Tibial nerve (tissue), 4 donors: ENCODE data around the gene APLP2. TPM values are rescaled to one million over a fixed set of nuclear protein-coding genes. Genes with fewer than 3 reads are reported as not detected.
A peak's percentile ranks its signal among the peaks of the same experiment; 100 is the strongest.

ENCODE experiments used
- DNase-seq, 2 donors: peaks; one replicate each; pipeline ENCODE4 v3.0.0-alpha.2; 2019; ENCODE audit warnings: low spot score in 2 of 2
- H3K27ac ChIP-seq, 4 donors: fragments of 200-600 bp; sonication (generic) in 3 of 4; one replicate each; pipeline ENCODE4 v1.5.1; 2017 to 2019; ENCODE audit warnings: mild to moderate bottlenecking in 1 of 4
- H3K27me3 ChIP-seq, 2 donors: fragments of 200-600 bp; sonication (generic) in 1 of 2; one replicate each; pipeline versions ENCODE4 v1.5.1 to v1.6.0; 2017 to 2019
- H3K36me3 ChIP-seq, 3 donors: fragments of 200-600 bp; sonication (generic); one replicate each; pipeline ENCODE4 v1.5.1; 2018 to 2019
- H3K4me1 ChIP-seq, 4 donors: fragments of 200-600 bp; sonication (generic) in 3 of 4; one replicate each; pipeline ENCODE4 v1.5.1; 2017 to 2019
- H3K4me3 ChIP-seq, 4 donors: fragments of 200-600 bp; sonication (generic) in 3 of 4; one replicate each; pipeline ENCODE4 v1.5.1; 2017 to 2019; ENCODE audit warnings: mild to moderate bottlenecking in 1 of 4, moderate library complexity in 1 of 4
- H3K9me3 ChIP-seq, 4 donors: fragments of 200-600 bp; sonication (generic) in 3 of 4; one replicate each; pipeline ENCODE4 v1.5.1; 2017 to 2019
- CTCF ChIP-seq, 5 experiments: fragments of 200-600 bp in 3 of 5; fragments of 450-650 bp in 2 of 5; sonication (generic) in 3 of 5; IDR thresholded peaks; one replicate each; pipeline ENCODE4 v1.5.1; 2016 to 2019; ENCODE audit warnings: antibody characterized with exemption in 5 of 5, mild to moderate bottlenecking in 3 of 5, moderate library complexity in 2 of 5
- EP300 ChIP-seq, 2 donors: sonication (generic); formaldehyde crosslinking; IDR thresholded peaks; one replicate each; pipeline ENCODE4 v1.6.1; 2017; ENCODE audit warnings: antibody characterized with exemption in 2 of 2, mild to moderate bottlenecking in 1 of 2
- POLR2A ChIP-seq, 2 donors: fragments of 450-650 bp; IDR thresholded peaks; one replicate each; pipeline ENCODE4 v1.6.1; 2017; ENCODE audit warnings: antibody characterized with exemption in 2 of 2, mild to moderate bottlenecking in 2 of 2, moderate library complexity in 2 of 2
- WGBS, 2 donors: methylation state at CpG; one replicate each; pipeline ENCODE4 v1.1.5; 2018; 5-methylcytosine and 5-hydroxymethylcytosine counted together
- total RNA-seq, 4 donors: library from RNA; depleted of rRNA; stranded (reverse); fragments of >200 nt; gene quantifications; one replicate each; pipeline ENCODE4 v1.1.0, GENCODE V29; 2016

The APLP2 gene
- total RNA-seq, 4 donors from 2014 or later: 200 to 229 (median 212) TPM

DNA sequence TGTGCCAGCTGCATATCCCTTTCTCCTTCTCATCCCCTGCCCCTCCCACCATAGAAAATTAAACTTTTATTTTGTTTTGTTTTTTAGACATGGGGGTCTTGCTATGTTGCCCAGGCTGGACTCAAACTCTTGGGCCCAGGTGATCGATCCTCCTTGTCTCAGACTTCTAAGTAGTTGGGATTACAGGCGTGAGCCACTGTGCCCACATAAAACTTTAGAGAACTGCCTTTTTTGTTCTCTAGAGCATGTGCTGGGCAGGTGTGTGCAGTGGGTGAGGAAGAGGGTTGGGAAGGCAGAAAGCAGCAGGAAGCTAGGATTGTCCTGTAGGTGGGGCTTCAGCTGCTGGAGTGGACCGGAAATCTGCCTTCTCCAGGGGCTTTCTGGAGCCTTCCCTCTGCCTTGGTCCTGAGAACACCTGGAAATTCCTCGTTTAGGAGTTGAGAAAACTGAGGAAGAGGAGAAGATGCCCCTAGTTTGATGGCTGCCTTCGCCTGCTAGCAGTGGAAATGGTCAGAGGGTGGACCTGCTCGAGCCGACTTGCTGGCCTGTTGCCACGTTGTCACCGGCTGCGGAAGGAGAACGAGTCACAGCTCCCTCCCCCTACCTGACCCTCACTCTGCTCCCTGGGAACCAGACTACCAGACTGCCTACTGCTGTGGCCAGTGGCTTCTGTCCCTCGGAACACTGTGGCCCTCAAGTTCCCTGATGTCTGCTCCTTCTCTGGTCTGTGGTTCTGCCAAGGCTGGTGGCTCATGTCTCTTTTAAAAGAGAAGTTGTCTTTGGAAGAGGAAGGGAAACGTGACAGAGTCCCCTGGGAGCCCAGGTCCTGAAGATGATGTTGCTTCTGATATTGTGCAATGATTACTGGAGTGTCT lies 93.9 kb downstream of the APLP2 start:
- DNase-seq: no peak
- peaks cover 0 to 14% (median 6%) of the 10 kb centered on the region in 4 donors for H3K4me1 ChIP-seq
- no peaks in the 10 kb centered on the region for H3K9me3 ChIP-seq
- TF ChIP-seq CTCF (IDR thresholded peaks at IDR 0.05) (no peak), POLR2A (IDR thresholded peaks at IDR 0.05) (no peak), EP300 (IDR thresholded peaks at IDR 0.05) (peak in 1 of 2 donors; percentile 38)
- H3K27ac ChIP-seq: peak overlapping the region in 1 of 4 donors; percentile 53
- H3K27me3 ChIP-seq: peaks cover 0 to 55% of the 10 kb centered on the region in 2 donors
- no peaks in the 10 kb centered on the region for H3K36me3 ChIP-seq
- no peak overlapping the region for H3K4me3 ChIP-seq
- WGBS, 2 donors: 54 to 58% methylated on average over 13 of the region's 13 CpGs

DNA sequence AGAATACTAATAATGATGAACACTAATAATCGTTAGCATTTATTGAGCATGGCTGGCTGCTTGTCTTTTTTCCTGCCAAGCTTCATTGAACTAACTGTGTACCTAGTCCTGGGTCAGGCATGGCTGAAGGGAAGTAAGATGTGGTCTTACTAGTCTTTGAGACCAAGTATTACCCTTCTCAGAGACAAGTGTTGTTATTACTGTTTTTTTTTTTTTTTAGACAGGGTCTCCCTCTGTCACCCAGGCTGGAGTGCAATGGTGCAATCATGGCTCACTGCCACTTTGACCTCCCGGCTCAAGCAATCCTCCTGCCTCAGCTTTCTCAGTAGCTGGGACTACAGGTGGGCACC lies 94.5 kb downstream of the APLP2 start:
- H3K27ac ChIP-seq: peak overlapping the region in 1 of 4 donors; percentile 53
- H3K4me1 ChIP-seq: peaks cover 0 to 13% (median 6%) of the 10 kb centered on the region in 4 donors
- H3K9me3 ChIP-seq: no peaks in the 10 kb centered on the region
- 75 to 76% methylated on average over 2 of the region's 2 CpGs for WGBS, 2 donors
- H3K4me3 ChIP-seq: no peak overlapping the region
- H3K36me3 ChIP-seq: no peaks in the 10 kb centered on the region
- TF ChIP-seq POLR2A (IDR thresholded peaks at IDR 0.05): no peak
- no peak for TF ChIP-seq CTCF (IDR thresholded peaks at IDR 0.05)
- TF ChIP-seq EP300 (IDR thresholded peaks at IDR 0.05): no peak
- peaks cover 0 to 49% of the 10 kb centered on the region in 2 donors for H3K27me3 ChIP-seq
- no peak for DNase-seq

DNA sequence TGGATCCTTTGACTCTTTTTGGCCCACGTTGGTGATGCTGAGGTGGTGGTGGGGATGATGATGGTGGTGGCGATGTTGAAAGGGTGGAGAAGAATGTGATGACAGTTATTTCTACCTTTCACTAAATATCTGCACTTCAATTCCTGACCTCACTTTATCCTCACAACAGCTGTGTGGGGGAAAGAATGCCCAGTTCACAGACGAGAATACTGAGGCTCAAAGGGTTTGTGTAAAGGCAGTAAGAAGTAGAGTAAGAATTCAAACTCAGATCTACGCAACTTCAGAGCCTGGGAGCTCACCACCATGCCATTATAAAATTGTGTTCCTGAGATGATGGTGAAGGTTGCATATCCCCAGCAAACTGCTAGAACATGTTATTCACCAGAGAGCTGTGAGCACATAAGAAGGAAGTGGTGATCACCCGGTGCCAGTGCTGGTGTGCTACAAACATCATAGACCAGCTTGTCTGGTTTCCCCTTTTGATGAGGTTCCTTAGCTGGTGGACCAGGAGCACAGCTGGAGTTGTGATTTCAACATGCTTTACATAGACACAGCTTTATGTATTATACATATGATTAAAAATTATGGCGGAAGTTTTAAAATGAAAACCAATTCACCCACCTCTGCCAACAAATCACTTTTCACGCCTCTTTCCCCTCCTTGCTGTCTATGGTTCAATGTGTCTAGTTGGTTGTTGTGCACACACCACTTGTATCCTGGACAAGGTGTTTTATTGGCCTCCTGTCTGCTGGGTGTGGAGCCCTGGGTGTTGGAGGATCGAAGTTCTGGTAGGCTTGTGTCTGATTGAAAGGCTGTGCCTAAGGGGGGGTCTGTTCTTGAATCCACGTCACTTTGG lies 96.1 kb downstream of the APLP2 start:
- Histone ChIP-seq H3K4me3 (no peak overlapping the region), H3K27me3 (peaks cover 0 to 34% of the 10 kb centered on the region in 2 donors), H3K9me3 (no peaks in the 10 kb centered on the region), H3K27ac (peak overlapping the region in 2 of 4 donors; percentile 40 to 43), H3K4me1 (no peaks in the 10 kb centered on the region), H3K36me3 (no peaks in the 10 kb centered on the region)
- 84 to 86% methylated on average over 9 of the region's 9 CpGs for WGBS, 2 donors
- DNase-seq: no peak
- peak in 1 of 2 donors; percentile 33 for TF ChIP-seq EP300 (IDR thresholded peaks at IDR 0.05)
- TF ChIP-seq CTCF (IDR thresholded peaks at IDR 0.05): no peak
- TF ChIP-seq POLR2A (IDR thresholded peaks at IDR 0.05): no peak

DNA sequence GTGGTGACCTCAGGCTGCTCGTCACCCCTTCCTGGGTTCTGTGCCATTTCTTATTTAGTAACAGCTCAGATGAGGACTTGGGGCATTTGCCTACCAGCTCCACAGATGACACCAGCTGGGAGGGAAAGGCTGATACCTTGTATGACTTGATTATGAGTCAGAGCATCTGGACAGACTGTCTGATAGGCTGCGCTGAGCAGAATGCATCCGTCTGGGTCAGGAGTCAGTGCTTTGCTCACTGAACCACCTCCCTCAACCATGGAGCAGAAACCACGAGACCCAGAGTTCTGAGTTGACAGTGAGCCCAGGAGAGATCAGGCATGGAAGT lies 96.7 kb downstream of the APLP2 start:
- no peak for DNase-seq
- 70 to 80% methylated on average over 4 of the region's 4 CpGs for WGBS, 2 donors

More for the DNA sequence above, 96.7 kb downstream of the APLP2 start:
- no peaks in the 10 kb centered on the region for H3K4me1 ChIP-seq
- TF ChIP-seq POLR2A (IDR thresholded peaks at IDR 0.05): no peak
- TF ChIP-seq CTCF (IDR thresholded peaks at IDR 0.05): no peak
- TF ChIP-seq EP300 (IDR thresholded peaks at IDR 0.05): no peak
- H3K36me3 ChIP-seq: no peaks in the 10 kb centered on the region
- H3K9me3 ChIP-seq: no peaks in the 10 kb centered on the region
- H3K27me3 ChIP-seq: peaks cover 0 to 29% of the 10 kb centered on the region in 2 donors
- no peak overlapping the region for H3K4me3 ChIP-seq
- peak overlapping the region in 2 of 4 donors; percentile 40 to 43 for H3K27ac ChIP-seq
